ENCODE measurements around the gene PSMD13. TPM values are rescaled to one million over a fixed set of nuclear protein-coding genes. Genes with fewer than 3 reads are reported as not detected.

Gene PSMD13
- total RNA-seq, 1 donor from 2014 or later, result 89.9 TPM

- ATAC-seq (no peak), DNase-seq (peak; percentile 59)
- intact Hi-C loops (cut with DNase I), result no loop called here
- no peak overlapping the region for H3K4me3 ChIP-seq
- no peaks in the 10 kb centered on the region for H3K9me3 ChIP-seq
- no peaks in the 10 kb centered on the region for H3K4me1 ChIP-seq
- peaks cover 11% of the 10 kb centered on the region for H3K36me3 ChIP-seq
- no peak overlapping the region for H3K27ac ChIP-seq
- H3K27me3 ChIP-seq, result no peaks in the 10 kb centered on the region
- no peak for TF ChIP-seq CTCF (IDR thresholded peaks at IDR 0.05)
Observed at GRCh38 chr11:196786-197731, 39.7 kb upstream of the PSMD13 start.

GRCh38 chr11:197741-198235 is 39.0 kb upstream of the PSMD13 start:
- no peaks in the 10 kb centered on the region for H3K27me3 ChIP-seq
- TF ChIP-seq CTCF (IDR thresholded peaks at IDR 0.05), result no peak
- H3K9me3 ChIP-seq, result no peaks in the 10 kb centered on the region
- intact Hi-C loops (cut with DNase I), result no loop called here
- H3K4me3 ChIP-seq, result no peak overlapping the region
- ATAC-seq (no peak), DNase-seq (peak; percentile 59)
- peaks cover 11% of the 10 kb centered on the region for H3K36me3 ChIP-seq
- H3K27ac ChIP-seq, result no peak overlapping the region
- no peaks in the 10 kb centered on the region for H3K4me1 ChIP-seq

GRCh38 chr11:198236-198806 is 38.5 kb upstream of the PSMD13 start:
- Histone ChIP-seq H3K9me3 (no peaks in the 10 kb centered on the region), H3K36me3 (peaks cover 13% of the 10 kb centered on the region), H3K27ac (no peak overlapping the region), H3K4me3 (no peak overlapping the region), H3K27me3 (no peaks in the 10 kb centered on the region), H3K4me1 (no peaks in the 10 kb centered on the region)
- DNase-seq (peak; percentile 57), ATAC-seq (no peak)
- intact Hi-C loops (cut with DNase I), result no loop called here
- TF ChIP-seq CTCF (IDR thresholded peaks at IDR 0.05), result no peak

- Histone ChIP-seq H3K27ac (no peak overlapping the region), H3K27me3 (no peaks in the 10 kb centered on the region), H3K4me3 (no peak overlapping the region), H3K4me1 (no peaks in the 10 kb centered on the region), H3K36me3 (peaks cover 21% of the 10 kb centered on the region), H3K9me3 (no peaks in the 10 kb centered on the region)
- DNase-seq, result peak; percentile 63
- intact Hi-C loops (cut with DNase I), result no loop called here
- no peak for ATAC-seq
- TF ChIP-seq CTCF (IDR thresholded peaks at IDR 0.05), result no peak
Observed at GRCh38 chr11:199004-199581, 37.7 kb upstream of the PSMD13 start.

- no peaks in the 10 kb centered on the region for H3K9me3 ChIP-seq
- no peaks in the 10 kb centered on the region for H3K4me1 ChIP-seq
- no peaks in the 10 kb centered on the region for H3K27me3 ChIP-seq
- peaks cover 28% of the 10 kb centered on the region for H3K36me3 ChIP-seq
- H3K4me3 ChIP-seq, result no peak overlapping the region
- intact Hi-C loops (cut with DNase I), result no loop called here
- TF ChIP-seq CTCF (IDR thresholded peaks at IDR 0.05), result no peak
- peak; percentile 55 for DNase-seq
- no peak for ATAC-seq
- H3K27ac ChIP-seq, result no peak overlapping the region
Observed at GRCh38 chr11:199782-200181, 37.0 kb upstream of the PSMD13 start.
